NCI-H526 (cell line): Measurements from ENCODE around the gene MFN2.

Experiments
- DNase-seq, 2 experiments: peaks; one replicate each; lab custom pipeline; 2025; lab: John Stamatoyannopoulos, UW

MFN2 gene

DNA sequence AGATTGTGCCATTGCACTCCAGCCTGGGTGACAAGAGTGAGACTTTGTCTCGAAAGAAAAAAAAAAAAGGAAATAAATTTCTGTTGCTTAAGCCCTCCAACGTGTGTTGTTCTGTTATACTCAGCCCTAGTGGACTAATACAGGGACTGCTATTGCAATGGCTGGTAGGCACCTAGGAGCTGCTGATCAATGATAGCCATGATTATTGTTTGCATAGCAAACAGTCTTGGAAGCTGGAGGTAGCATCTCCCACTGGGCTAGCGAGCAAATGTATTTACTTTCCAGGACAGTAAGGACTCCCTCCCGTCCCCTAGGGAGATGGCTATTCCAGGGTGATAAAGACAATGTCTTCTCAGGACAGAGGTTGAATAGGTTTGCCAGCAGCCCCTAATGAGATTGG, 69.4 kb downstream of the MFN2 start:
- peak; percentile 8 to 46 for DNase-seq

DNA sequence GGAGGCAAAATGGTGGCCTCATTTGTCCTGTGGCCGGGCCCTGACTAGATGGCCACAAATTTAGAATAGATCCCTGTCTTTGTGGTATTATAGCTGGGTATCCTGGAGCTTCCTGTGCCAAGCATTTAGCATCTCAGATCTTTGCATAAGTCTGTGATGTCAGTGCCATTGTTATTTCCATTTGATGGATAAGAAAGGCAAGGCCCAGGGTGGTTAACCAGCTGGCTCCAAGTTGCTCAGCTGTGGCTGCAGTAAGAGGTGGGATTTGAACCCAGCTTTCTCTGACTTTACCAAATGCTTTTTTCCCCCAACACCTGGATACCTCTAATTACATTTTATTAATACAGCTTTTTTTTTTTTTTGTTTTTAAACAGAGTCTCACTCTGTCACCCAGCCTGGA, 71.1 kb downstream of the MFN2 start:
- no peak for DNase-seq

DNA sequence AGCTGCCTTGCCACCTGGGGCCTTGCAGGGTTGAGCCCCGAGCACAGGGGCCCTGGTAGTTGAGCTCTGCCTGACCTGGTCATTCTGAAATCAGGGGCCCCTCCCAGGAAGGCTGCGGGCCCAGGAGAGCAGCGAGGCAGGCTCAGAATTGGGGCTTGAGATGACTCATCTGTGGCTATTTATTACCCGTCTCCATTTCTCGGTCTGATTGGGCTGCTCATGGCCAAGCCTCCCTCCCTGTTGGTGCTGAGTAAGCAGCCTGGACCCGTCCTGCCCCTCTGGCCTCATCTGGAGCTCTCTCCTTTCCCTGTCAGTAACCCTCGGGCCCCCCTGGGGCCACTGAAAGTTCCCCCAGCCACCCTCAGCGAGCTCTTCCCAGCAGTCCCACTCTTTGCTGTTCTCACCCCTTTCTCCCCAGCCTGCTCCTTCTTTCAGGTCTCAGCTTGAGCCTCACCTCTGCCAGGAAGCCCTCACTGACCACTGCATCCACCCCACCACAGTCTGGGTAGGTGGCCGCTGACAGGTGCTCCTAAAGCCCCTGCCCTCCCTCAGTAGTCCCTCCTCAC, 71.8 kb downstream of the MFN2 start:
- no peak for DNase-seq

DNA sequence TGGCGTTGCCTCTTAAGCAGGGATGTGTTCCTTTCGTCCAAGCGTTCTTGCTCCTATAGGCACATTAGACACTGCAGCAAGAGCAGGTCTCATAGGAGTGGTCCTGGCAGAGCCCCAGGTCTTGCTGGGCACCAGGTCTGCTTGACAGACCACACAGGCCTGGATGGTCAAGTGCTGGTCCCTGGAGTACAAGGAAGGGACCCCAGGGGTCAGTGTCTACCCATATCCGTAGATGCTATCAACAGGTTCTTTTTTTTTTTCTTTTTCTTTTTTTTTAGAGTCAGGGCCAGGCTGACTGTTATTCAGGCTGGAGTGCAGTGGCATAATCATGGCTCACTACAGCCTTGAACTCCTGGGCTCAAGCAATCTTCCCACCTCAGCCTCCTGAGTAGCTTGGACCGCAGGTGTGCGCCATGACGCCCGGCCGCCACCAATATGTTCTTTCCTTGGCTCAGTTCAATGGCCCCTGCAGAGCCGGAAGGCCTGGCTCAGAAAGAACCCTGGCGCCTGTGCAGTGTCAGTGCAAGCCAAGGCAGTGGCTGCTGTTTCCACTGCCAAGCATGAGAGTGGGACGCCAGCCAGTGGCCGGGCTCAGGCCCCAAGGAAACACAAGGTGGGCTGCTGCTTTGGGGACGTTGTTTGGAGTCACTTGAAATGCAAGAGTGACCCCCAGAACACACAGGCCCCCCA, 72.9 kb downstream of the MFN2 start:
- no peak for DNase-seq

DNA sequence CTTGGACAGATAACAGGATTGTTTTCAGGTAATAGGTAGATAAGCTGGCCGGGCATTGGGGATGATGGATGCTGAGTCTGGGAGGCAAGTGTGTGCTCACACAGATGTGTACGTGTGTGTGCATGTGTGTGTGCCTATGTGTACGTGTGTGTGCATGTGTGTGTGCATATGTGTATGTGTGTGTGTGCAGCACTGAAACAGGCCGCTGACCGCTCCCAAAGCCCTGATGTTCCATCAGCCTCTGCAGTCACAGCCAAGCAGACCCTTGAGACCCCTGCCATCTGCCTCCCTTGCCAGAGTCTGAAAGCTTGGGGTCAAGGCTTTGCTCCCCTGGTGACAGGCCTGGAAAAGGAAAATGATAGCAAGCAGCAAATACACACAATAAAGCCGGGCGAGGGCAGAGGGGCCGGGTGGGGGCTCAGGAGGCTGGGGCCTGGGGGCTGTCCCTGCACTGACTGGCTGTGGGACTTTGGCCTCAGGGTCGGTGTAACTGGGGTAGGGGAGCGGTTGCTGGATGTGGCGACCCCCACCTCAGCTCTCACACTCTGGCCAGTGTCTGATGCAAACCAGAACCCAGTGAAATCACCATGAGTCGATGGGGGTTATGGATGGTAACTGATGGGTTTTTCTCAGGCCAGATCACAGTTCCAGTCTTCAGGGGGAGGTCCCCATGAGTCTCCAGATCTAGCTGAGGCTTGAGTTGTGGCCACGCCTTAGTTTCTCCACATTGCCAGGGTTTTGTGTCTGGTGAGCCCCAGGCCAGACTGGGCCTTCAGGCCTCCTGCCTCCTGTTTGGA, 73.7 kb downstream of the MFN2 start:
- DNase-seq, result no peak

DNA sequence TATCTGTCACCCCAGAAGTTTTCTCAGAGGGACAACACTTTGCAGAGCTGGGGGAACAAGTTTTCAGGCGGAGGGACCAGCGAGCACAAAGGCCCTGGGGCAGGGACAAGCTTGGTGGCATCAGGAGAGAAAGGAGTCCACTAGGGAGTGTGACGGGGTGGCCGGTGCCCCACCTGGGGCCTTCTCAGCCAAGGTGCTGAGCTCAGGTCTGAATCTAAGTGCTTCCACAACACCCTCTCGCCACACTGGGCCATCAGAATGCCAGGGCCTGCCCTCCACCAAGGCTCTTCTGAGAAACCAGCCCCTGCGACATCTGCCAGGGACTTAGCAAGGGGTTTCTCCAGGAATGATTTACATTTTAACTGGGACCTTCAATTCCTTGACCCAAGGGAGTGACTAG, 75.0 kb downstream of the MFN2 start:
- no peak for DNase-seq

DNA sequence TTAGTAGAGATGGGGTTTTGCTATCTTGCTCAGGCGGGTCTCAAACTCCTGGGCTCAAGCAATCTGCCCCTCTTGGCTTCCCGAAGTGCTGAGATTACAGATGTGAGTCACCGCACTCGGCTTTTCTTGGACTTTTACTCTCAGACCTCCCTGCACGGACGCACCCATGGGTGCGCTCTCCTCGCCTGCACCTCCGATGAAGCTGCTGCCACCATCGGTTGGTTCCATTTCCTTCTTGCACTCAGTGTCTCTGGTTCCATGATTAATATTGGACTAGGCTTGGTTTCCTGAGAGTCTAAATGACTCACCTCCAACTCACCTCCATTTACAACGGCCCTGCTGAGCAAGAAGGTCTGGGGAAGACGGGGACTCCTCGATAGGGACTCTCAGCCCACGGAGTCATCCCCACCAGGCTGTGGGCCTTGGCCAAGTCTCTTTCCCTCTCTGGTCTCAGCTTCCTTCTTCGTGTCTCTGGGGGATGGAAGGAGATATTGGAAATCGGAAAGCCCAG, 76.1 kb downstream of the MFN2 start:
- DNase-seq, result no peak

DNA sequence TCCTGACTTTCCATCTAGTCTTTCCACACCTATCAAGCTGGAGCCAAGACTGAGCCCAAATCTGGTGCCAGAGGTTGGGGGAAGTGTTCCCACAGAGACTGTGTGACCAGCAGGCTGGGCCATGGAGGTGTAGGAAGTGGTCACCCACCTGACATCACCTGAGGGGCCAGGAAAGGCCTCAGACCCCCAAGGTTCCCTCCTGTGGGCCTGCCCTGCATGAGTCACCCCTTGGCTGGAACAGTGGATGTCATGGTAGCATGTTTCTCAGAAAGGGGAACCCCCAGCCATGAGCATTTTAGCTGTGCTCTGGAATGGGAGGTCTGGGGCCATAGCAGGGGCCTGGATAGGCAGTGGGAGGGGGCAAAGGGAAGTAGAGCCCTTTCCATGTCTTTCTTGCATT, 77.1 kb downstream of the MFN2 start:
- DNase-seq, result no peak

DNA sequence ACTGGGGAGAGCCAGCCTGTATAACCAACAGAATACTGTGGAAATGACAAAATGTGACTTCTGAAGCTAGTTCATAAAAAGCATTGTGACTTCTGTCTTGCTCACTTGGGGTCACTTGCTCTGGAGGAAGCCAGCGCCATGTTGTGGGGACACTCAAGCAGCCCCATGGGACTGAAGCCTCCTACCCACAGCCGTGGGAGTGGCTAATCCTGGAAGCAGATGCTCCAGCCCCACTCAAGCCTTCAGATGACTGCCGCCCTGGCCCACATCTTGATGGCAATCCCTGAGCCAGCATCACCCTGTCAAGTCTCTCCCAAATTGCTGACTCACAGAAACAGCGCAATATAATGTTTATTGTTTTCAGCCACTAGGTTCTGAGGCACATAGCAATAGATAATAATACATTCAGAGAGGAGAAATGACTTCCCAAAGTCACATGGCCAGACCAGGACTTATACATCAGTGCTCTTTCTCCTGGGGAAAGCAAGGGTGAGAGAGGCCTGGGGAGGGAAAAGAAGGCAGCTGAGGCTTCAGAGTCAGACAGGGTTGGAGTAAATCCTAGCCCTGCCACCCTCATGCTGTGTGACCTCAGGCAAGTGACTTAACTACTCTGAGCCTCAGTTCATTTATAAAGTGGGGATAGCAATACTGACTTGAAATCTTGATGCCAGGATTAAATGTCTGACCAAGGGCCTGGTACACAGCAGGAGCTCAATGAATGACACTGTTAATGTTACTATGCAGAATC, 77.9 kb downstream of the MFN2 start:
- DNase-seq, result no peak

DNA sequence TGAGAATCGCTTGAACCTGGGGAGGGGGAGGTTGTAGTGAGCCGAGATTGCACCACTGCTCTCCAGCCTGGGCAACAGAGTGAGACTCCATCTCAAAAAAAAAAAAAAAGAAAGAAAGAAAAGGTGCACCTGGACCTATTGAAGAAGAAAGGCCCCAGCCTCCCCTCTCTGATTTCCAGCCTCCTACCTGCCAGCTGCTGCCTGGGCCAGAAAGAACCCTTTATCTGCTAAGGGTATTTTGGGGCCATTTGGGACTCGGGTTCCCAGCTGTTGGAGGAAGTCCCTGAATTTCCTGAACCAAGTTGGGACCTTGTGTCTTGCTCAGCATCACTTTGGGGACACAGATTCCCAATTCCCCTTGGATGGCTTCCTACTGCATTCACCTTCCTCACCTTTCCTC, 79.0 kb downstream of the MFN2 start:
- no peak for DNase-seq

DNA sequence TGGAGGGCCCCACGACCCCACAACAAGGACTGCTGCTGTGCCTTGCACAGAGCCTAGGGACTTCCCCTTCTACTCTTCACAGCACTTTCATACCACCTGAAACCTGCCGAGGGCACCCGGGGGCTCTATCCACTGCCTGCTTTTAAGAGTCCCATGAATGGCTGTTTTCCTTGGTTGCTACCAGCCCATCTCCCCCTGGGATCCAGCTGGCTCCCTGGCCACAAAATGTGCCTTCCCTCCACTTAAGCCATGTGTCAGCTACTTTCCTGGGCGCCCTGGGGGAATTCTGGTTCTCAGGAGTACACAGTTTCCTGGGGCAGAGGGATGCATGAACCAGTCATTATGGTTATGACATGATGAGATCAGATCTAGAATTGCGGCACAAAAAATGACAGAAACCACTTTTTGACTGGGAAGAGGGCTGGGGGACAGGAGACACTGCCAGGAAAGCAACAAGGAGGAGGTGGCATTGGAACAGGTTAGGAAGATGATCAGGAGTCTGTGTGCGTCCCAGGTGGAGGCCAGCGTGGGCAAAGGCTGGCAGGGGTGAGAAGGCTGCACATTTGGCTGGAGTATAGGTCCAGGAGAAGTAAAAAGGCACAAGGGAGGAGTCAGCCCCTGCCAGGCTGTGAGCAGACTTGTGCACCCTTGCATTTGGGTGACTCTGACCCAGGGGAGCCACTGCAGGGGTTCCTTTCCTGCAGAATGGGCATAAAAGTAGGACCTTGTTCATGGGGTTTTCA, 79.6 kb downstream of the MFN2 start:
- no peak for DNase-seq

DNA sequence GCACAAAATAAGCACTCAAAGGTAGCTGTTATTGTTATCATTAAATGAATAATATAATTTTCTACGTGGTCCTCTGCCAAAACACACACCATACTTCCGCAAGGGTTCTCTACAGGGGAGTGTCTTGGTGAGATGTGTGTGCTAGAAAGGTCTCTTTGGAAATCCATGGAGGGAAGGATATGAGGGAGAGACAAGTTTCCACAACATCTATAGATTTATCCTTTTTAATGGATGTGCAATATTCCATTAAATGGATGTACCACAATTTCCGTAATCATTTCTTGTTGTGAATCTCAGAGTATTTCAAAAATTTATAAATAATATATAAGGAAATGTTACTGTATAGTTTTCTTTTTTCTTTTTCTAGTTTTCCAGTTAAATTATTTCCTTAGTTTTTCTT, 80.3 kb downstream of the MFN2 start:
- DNase-seq, result no peak
